Measurements from ENCODE around the gene RAD21L1. TPM values are rescaled to one million over a fixed set of nuclear protein-coding genes. Genes with fewer than 3 reads are reported as not detected.

The RAD21L1 gene
- total and polyA plus RNA-seq, 2 donors (not counting 3 experiments of a cell fraction or from before 2014, with no cell fraction given), result 0.06 TPM; not detected in 1

DNA sequence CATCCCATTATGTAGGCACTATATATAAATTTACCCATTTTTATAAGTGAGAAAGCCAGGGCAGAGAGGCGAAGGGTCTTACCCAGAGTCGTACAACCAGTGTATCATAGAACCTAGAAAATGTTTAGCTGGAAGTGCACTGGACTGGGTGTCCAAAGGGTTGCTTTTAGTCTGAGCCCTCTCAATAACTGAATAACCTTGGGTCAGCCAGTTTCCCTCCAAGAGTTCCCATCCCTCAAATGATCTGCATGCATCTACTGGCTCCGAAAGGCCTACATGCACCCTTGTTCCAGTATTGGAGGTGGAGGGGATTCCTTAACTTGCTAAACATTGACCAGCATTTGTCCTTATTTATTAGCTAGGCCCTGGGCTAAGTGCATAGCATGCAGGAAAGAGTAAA is 44.0 kb downstream of the RAD21L1 start:
- POLR2A ChIA-PET, result no interaction called here
- Histone ChIP-seq H3K9me1 (replicated peaks; ENCODE audit: control insufficient read depth, extremely low read depth, insufficient read depth, low read length) (no peaks in the 10 kb centered on the region), H2AFZ (ENCODE audit: low read depth, low read length) (no peak overlapping the region), H3K27me3 (ENCODE audit: control insufficient read depth in 2 of 2, insufficient read depth in 2 of 2, low read length in 2 of 2) (no peaks in the 10 kb centered on the region), H3K36me3 (ENCODE audit: control insufficient read depth in 2 of 2, extremely low read depth in 1 of 2, insufficient read depth in 2 of 2, low read length in 2 of 2) (peaks cover 0 to 1% of the 10 kb centered on the region in 2 experiments), H3K9me3 (replicated peaks; ENCODE audit: control insufficient read depth, insufficient read depth, low read length) (no peaks in the 10 kb centered on the region), H3K9ac (replicated peaks; ENCODE audit: extremely low read depth, insufficient read depth, low read length) (no peak overlapping the region), H4K20me1 (replicated peaks; ENCODE audit: control insufficient read depth, extremely low read depth, insufficient read depth, low read length) (no peaks in the 10 kb centered on the region), H3K79me2 (ENCODE audit: control insufficient read depth, insufficient read depth, low read length) (no peaks in the 10 kb centered on the region), H3K4me2 (ENCODE audit: insufficient read depth, low read length) (no peak overlapping the region), H3K4me3 (replicated peaks in 1 of 3; ENCODE audit: insufficient read depth in 1 of 3, low read depth in 1 of 3, low read length in 3 of 3) (no peak overlapping the region), H3K4me1 (ENCODE audit: control insufficient read depth, extremely low read depth, insufficient read depth, low read length) (peaks cover 8% of the 10 kb centered on the region), H3K27ac (ENCODE audit: insufficient read depth, low read depth, low read length) (no peak overlapping the region)
- CTCF ChIA-PET, result interaction anchor here (0.9 to 1.2 kb wide), 2 partner anchors 10 to 189 kb away, joined by 3 read pairs; no protein-coding TSS in a partner anchor
- BruUV-seq (replicated peaks), result no TSS peak
- no peak for DNase-seq (ENCODE audit: low read depth, low spot score)
- no peak for FAIRE-seq
- TF ChIP-seq POLR2AphosphoS5 (IDR thresholded peaks at IDR 0.05; ENCODE audit: insufficient read depth, low read depth, low read length) (no peak), POLR2A (IDR thresholded peaks at IDR 0.05; ENCODE audit: low read depth, low read length) (no peak), MYC (IDR thresholded peaks at IDR 0.05; ENCODE audit: low read depth, low read length) (no peak), JUN (IDR thresholded peaks at IDR 0.05; ENCODE audit: borderline replicate concordance, insufficient read depth, insufficient read length, low read depth) (no peak), EZH2 (IDR thresholded peaks at IDR 0.05; ENCODE audit: borderline replicate concordance, low read depth, low read length, severe bottlenecking) (no peak), GATA2 (IDR thresholded peaks at IDR 0.05; ENCODE audit: insufficient read depth, insufficient read length, low read depth, low read length) (no peak), CTCF (IDR thresholded peaks at IDR 0.05; ENCODE audit: extremely low read depth in 1 of 2, insufficient read depth in 1 of 2, low read depth in 1 of 2, low read length in 2 of 2) (no peak), FOS (IDR thresholded peaks at IDR 0.05; ENCODE audit: borderline replicate concordance, insufficient read depth, low read length) (no peak), MAX (IDR thresholded peaks at IDR 0.05; ENCODE audit: insufficient read depth, insufficient read length) (no peak)
- intact Hi-C loops (cut with micrococcal nuclease) (loop anchor here (5.0 kb wide), 1 partner anchor 43 kb away; the partner anchor contains the start of gene RAD21L1), dilution Hi-C loops (cut with MboI; ENCODE audit: extremely low pct_ligation_motif_present, low sequenced_read_pairs) (no loop called here)
